OCI-LY3 (cell line): ENCODE data around the gene CUBN.

ENCODE experiments used
- H2AFZ ChIP-seq: fragments of 200-600, 300-600 bp; shearing (Covaris generic); 2 replicates; pipeline ENCODE4 v1.6.0; 2014; ENCODE audit warnings: antibody characterized with exemption, low read depth, low read length
- H3K27ac ChIP-seq: fragments of 200-600, 300-600 bp; sonication (generic); 2 replicates; pipeline ENCODE4 v1.5.1; 2014; ENCODE audit warnings: mild to moderate bottlenecking, low read length, moderate library complexity, mixed read lengths
- H3K27me3 ChIP-seq: fragments of 200-600, 300-600 bp; sonication (generic); 2 replicates; pipeline ENCODE4 v1.6.1; 2014; ENCODE audit warnings: low read depth, low read length, mixed read lengths
- H3K36me3 ChIP-seq: fragments of 200-600, 300-600 bp; sonication (generic); replicated peaks from 2 replicates; pipeline ENCODE3; 2014; ENCODE audit warnings: low read depth, low read length, mixed read lengths
- H3K4me1 ChIP-seq: fragments of 300-600, 200-600 bp; sonication (generic); 2 replicates; pipeline ENCODE4 v1.6.1; 2014; ENCODE audit warnings: low read length, mixed read lengths
- H3K4me2 ChIP-seq: fragments of 200-600, 300-600 bp; sonication (generic); 2 replicates; pipeline ENCODE4 v1.6.1; 2014; ENCODE audit warnings: low read length, mixed read lengths
- H3K4me3 ChIP-seq: fragments of 300-600, 200-600 bp; sonication (generic); 2 replicates; pipeline ENCODE4 v1.5.1; 2014; ENCODE audit warnings: antibody characterized with exemption, mild to moderate bottlenecking, low read length, moderate library complexity
- H3K79me2 ChIP-seq: fragments of 300-600, 200-600 bp; shearing (Covaris generic); 2 replicates; pipeline ENCODE4 v1.6.1; 2014; ENCODE audit warnings: mild to moderate bottlenecking, low read length, mixed read lengths
- H3K9ac ChIP-seq: fragments of 300-600, 200-600 bp; shearing (Covaris generic); 2 replicates; pipeline ENCODE4 v1.6.0; 2014; ENCODE audit warnings: mild to moderate bottlenecking, low read length, moderate library complexity
- H3K9me3 ChIP-seq: fragments of 200-600, 300-600 bp; shearing (Covaris generic); 2 replicates; pipeline ENCODE4 v1.6.1; 2014; ENCODE audit warnings: low read length, mixed read lengths; ENCODE audit not compliant: insufficient read depth
- H4K20me1 ChIP-seq: fragments of 200-600, 300-600 bp; sonication (generic); 2 replicates; pipeline ENCODE4 v1.6.1; 2016; ENCODE audit warnings: low read length, mixed read lengths; ENCODE audit not compliant: insufficient read depth
- EZH2phosphoT487 ChIP-seq: fragments of 200-600 bp; shearing (Covaris generic); IDR thresholded peaks from 2 replicates; pipeline ENCODE4 v1.6.1; 2018; ENCODE audit warnings: antibody characterized with exemption, mixed run types, low read depth
- TF ChIP-seq, protein P1 (sequence below): fragments of 200-600, 300-600 bp; sonication (generic); IDR thresholded peaks from 2 replicates; pipeline ENCODE4 v1.5.1; 2014; ENCODE audit warnings: antibody characterized with exemption, low read length, low read depth

CUBN gene

DNA sequence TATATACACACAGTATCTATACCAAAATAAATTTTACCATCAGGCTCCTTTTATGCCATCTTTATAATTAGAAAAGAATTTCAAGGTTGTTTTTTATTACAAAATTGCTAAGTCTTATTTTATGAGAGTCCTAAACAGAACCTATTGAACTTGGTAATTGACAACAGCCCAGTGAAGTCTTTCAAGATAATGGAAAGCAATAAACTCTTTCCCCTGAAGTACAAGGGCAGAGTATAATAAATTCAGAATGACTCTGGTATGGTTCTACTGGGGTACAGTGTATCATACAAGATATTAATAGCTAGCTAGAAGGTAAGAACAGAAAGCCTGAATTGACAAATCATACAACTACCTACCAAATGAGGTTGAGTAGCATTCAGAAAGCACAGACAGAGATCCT is 26.2 kb upstream of the CUBN start:
- TF ChIP-seq, protein P1, sequence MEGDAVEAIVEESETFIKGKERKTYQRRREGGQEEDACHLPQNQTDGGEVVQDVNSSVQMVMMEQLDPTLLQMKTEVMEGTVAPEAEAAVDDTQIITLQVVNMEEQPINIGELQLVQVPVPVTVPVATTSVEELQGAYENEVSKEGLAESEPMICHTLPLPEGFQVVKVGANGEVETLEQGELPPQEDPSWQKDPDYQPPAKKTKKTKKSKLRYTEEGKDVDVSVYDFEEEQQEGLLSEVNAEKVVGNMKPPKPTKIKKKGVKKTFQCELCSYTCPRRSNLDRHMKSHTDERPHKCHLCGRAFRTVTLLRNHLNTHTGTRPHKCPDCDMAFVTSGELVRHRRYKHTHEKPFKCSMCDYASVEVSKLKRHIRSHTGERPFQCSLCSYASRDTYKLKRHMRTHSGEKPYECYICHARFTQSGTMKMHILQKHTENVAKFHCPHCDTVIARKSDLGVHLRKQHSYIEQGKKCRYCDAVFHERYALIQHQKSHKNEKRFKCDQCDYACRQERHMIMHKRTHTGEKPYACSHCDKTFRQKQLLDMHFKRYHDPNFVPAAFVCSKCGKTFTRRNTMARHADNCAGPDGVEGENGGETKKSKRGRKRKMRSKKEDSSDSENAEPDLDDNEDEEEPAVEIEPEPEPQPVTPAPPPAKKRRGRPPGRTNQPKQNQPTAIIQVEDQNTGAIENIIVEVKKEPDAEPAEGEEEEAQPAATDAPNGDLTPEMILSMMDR = no peak
- no peak for TF ChIP-seq EZH2phosphoT487
- Histone ChIP-seq H3K4me2 (no peak overlapping the region), H3K9ac (no peak overlapping the region), H3K4me1 (no peaks in the 10 kb centered on the region), H3K4me3 (no peak overlapping the region), H3K9me3 (no peaks in the 10 kb centered on the region), H2AFZ (no peak overlapping the region), H4K20me1 (no peaks in the 10 kb centered on the region), H3K36me3 (no peaks in the 10 kb centered on the region), H3K79me2 (no peaks in the 10 kb centered on the region), H3K27ac (no peak overlapping the region), H3K27me3 (no peaks in the 10 kb centered on the region)

DNA sequence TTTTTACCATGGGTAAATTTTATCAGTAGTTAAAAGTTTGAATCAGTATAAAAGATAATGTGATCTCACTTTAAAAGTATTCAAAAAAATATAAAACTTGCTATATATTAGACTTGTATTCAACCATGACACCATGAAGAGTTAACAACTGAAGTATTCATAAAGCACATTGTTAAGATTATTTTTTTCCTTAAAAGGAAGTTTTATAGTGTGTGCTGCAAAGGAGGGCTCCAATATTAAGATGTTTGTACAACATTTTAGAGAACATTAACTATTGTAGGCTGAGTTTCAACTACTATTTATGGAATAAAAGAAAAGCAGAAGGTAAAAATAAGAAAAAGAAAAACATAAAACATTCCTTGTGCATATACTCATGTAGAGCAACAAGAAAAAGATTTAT is 24.5 kb upstream of the CUBN start:
- Histone ChIP-seq H3K27ac (no peak overlapping the region), H3K4me3 (no peak overlapping the region), H2AFZ (no peak overlapping the region), H3K9ac (no peak overlapping the region), H3K79me2 (no peaks in the 10 kb centered on the region), H3K36me3 (no peaks in the 10 kb centered on the region), H4K20me1 (no peaks in the 10 kb centered on the region), H3K4me2 (no peak overlapping the region), H3K4me1 (no peaks in the 10 kb centered on the region), H3K9me3 (no peaks in the 10 kb centered on the region), H3K27me3 (no peaks in the 10 kb centered on the region)
- TF ChIP-seq, protein P1 = no peak
- TF ChIP-seq EZH2phosphoT487 = no peak

DNA sequence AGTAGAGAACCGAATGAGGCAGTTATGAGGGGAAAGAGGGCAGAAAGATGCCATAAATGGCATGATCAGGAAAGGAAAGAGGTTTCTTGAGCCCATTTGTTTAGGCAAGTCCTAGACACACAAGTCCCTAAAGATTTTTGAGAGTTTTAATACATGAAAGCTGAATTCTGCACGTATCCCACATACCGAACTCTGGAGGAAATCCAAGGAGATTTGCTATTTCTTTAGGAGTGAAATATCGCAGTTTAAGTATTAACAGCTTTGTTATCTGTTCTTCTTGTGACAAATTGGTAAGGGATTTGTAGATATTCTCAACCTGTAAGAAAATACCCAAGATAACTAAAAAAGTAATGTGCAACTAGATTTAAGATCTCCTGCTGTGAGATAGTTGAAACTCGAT is 23.7 kb upstream of the CUBN start:
- TF ChIP-seq, protein P1 = no peak
- TF ChIP-seq EZH2phosphoT487 = no peak
- no peaks in the 10 kb centered on the region for H4K20me1 ChIP-seq
- no peaks in the 10 kb centered on the region for H3K79me2 ChIP-seq
- H3K4me2 ChIP-seq = no peak overlapping the region
- H3K4me3 ChIP-seq = no peak overlapping the region
- H3K9me3 ChIP-seq = no peaks in the 10 kb centered on the region
- no peaks in the 10 kb centered on the region for H3K4me1 ChIP-seq
- H3K27ac ChIP-seq = no peak overlapping the region
- H3K27me3 ChIP-seq = no peaks in the 10 kb centered on the region
- no peak overlapping the region for H2AFZ ChIP-seq
- H3K36me3 ChIP-seq = no peaks in the 10 kb centered on the region
- no peak overlapping the region for H3K9ac ChIP-seq

DNA sequence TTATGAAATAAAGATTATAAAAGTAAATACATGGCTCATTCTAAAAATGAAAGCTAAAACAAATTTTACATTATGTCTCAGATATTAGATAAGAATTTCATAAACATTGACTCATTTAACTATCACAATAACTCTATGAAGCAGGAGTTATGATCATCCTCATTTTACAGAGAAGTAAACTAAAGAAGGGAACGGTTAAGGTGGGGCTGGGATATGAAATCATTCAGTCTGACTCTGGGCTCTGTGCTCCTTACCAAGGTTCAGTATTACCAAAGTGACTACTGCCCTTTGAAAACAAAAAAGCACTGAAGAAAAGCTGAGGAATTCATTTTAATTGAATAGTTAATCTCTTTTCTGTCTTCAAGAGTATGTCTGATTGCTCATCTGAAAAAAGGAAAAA is 22.1 kb upstream of the CUBN start:
- no peak overlapping the region for H3K9ac ChIP-seq
- no peaks in the 10 kb centered on the region for H3K79me2 ChIP-seq
- TF ChIP-seq, protein P1 = no peak
- TF ChIP-seq EZH2phosphoT487 = no peak
- no peaks in the 10 kb centered on the region for H3K9me3 ChIP-seq
- H3K36me3 ChIP-seq = no peaks in the 10 kb centered on the region
- H3K4me1 ChIP-seq = no peaks in the 10 kb centered on the region
- no peak overlapping the region for H3K27ac ChIP-seq
- no peak overlapping the region for H3K4me2 ChIP-seq
- H3K4me3 ChIP-seq = no peak overlapping the region
- H4K20me1 ChIP-seq = no peaks in the 10 kb centered on the region
- H2AFZ ChIP-seq = no peak overlapping the region
- H3K27me3 ChIP-seq = no peaks in the 10 kb centered on the region
